ENCODE results near the gene SPOCK1.

SPOCK1 gene

DNA sequence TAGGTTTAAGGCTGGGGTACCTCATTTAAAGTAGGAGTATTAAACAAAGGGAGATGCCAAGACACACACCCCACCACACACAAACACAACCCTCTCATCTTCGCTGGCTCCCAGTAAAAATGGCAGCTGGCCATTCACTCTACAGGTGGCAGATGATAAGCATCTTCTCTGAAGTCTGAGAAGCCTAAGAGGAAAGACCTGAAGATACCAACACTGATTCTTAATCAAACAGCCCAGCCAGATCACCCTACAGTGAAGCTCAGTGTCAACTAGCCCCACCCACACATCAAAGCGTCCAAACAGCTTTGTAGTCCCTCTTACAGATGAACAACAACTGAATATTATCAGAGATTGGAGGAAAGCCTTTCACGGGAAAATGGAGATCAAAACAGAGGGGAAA is 59.5 kb downstream of the SPOCK1 start:
- DNase-seq, result no peak

DNA sequence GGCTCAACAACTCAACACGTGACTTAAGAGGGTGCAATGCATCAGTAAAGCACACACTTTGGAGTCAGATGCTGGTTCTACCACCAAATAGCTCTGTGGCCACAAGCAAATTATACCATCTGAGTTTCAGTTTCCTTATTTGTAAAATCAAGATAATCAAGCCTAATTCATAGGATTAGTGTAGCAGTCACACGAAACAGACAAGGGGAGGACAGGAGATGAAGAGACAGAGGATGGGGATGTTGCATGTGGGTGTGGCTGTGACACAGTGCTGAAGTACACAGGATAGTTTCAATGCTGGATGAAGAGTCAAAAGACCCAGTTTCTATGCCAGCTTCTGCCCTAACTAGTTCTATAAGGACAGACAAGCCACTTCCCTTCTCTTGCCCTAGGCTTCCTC is 60.2 kb downstream of the SPOCK1 start:
- no peak for DNase-seq

DNA sequence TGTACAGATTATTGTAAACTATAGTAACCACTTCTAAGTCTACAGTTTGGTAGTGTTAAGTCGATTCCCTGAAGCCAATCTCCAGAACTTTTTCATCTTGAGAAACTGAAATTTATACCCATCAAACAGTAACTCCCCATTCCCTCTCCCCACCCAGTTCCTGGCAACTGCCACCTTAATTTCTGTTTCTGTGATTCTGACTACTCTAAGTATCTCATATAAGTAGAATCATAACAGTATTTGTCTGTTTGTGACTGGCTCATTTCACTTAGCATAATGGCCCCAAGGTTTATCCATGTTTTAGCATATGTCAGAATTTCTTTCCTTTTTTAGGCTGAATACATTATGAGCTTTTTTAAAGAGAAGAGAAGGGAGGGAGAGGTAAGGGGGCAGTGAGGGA is 61.4 kb downstream of the SPOCK1 start:
- DNase-seq, result no peak

DNA sequence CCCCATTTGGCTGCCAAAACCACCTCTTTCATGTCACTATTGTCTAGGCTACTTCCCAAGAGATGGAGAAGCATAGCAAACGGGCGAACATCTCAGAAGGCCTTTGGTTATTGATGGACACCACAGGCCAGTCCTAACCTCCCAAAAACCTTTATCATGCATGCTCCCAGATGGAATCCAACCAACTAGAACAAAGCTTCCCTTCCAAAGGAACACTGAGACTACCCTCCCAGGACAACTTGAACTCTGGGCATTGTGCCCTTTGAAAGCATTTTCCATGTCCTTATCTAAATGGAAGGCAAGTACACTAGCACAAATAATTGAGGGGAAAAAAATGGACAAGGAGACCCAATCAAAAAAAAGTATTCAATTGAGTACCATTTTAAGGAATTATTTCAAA is 65.6 kb downstream of the SPOCK1 start:
- DNase-seq, result no peak

DNA sequence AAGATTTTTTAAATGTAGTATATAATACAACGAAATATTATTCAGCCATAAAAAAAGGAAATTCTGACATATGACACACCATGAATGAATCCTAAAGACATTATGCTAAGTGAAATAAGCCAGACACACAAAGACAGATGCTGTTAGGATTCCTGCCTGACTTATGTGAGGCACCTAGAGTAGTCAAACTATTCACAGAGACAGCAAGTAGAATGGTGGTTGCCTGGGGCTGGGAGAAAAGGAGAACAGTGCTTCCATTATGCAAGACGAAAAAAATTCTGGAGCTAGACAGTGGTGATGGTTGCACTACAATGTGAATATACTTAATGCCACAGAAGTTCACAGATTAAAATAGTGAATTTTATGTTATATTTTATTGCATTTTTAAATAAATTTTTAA is 66.8 kb downstream of the SPOCK1 start:
- DNase-seq, result no peak

DNA sequence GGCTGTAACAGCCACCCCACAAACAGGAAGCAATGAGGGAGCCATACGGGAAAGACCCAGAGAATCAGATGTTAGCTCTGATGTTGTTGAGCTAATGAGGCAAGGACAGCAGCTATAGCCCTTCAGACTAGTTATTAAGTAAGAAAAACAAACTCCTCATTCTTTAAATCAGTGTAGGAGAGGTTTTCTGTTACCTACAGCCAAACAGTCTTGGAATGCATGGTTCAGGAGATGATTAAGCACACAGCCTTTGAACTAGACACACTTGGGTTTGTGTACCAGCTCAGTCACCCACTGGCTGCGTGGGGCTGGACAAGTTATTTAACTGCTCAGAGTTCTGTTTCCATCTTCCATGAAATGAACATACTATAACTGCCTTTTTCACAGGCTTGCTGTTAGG is 68.1 kb downstream of the SPOCK1 start:
- no peak for DNase-seq

DNA sequence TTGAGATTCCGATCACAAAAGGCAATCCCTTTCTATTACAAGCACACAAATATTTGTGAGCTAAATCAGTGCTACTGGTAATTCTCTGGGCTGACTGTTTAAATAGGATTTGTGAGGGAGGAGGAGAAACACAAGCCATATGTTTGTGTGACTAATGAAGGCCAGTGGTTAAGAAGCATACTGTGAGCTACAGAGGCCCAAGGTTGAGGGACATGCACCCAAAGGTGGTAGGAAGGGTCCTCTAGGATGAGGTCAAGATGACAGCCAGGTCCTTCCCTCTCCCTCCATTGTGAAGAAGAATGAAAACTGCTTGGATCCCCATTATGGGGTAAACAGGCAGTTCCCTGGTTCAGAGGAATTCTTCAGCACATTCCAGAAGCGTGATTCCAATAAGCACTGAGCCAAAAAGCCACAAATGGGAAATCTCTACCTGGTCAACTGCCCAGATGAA is 83.9 kb downstream of the SPOCK1 start:
- DNase-seq, result no peak

DNA sequence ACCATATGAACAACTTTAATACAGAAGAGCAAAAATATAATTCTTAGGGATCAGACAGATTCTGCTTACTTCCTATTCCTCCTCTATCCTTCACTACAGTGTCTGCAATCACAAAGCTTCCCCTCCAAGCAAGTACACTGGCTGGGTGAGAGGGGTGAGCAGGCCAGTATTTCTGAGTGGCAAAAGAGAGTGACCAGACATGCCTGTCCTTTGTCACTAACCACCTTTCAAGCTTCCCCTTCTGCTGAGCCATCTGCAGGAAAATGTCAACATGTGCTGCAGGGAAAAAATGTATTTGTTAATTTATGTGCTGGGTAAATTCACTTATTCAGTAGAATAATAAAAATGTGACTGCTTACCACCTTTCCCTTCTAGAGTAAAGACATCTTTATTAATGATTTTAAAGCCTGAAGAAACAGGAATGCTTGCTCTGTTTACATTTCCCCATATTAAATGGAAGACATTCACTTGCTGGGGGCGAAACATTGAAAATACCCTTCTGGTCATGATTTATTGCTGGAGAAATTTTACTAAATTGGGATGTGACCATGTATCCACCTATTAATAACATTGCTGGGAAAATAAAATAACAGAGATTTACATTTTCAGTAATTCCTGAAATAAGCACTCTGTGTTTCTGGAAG is 84.9 kb downstream of the SPOCK1 start:
- DNase-seq, result no peak

DNA sequence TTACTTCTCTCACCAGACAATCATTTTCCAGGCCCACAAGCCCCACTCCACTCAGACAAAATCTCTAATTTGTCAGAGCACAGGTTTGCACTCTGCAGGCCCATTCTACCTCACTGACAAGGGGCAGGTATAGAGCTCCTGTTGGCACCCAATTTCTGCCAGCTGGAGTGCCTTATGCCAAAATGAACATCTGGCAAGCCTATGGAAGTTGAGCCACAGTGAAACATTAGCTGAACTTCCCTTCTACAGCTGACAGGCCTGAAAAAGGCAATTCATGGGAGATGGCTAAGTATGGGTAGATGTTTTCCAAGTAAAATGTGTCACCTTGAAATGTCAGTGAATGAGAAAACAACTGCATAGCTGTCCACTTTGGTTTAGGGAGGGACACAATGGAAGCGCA is 87.0 kb downstream of the SPOCK1 start:
- DNase-seq, result no peak

DNA sequence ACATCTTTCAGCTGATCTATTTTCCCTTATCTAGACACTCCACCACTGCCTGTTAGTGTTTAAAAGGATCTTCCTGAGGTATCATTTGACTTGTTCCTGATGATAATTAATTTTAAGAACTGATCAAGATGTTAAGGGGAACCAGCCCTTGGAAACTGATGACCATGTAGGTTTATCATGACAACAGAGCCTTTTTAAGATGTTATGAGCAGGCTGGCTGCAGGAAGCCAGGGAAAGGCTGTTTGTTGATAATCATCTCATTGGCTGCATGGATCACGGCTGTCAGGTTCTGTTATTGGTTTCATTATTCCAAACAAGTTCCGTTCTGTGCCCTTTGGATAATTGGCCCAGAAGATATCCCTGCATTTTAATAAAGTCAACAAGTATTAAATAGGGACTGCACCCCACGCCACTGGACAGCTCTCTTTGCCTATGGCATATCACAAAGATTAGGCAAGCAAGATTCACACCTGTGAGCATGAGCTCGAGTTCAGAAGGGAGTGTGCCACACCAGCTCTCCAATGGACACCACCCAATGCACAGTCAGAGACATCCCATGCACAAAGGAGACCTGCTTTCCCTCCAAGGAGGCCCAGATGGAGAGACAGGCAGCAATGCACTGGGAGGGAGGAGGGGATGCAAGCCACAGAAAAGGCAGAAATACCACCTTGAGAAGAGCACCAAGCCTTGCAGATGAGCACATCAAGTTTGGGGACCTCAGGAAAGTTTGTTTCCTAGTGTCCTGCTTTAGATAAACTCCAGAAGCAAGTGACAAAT is 88.7 kb downstream of the SPOCK1 start:
- DNase-seq, result no peak

DNA sequence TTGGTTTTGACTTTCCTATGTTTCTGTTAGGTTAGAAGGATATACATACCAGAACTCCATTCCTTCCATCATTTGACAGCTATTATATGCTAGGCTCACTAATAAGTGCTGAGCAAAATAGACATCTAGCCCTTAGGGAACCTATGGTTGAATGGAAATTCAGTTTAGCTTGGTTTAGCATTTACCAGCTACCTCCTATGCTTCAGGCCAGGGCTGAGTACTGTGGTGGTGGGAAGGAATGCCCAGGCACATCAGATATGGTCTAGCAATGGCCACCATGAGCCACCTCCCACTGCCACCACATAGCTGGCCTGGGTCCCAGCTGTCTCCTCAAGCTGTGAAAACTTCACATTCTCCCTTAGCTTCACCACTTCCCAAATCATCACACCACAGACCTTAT is 89.4 kb downstream of the SPOCK1 start:
- no peak for DNase-seq

DNA sequence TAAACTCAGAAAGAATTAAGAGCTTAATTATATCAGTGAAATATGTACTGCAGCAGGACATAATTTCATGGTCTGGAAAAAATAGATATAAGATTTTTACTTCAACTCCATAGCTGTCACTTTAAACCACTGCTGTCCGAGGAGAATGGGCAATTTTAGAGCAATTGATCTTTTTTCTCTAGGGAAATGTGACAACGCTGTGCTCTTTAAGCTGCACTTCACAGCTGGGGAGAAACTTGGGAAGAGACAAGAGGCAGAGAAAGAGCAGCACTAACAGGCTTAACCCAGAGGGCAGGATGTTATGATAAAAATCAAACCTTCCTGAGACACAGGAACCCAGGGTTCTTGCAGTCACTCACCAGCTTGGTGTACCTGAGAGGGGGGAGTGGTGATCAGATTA is 92.0 kb downstream of the SPOCK1 start:
- no peak for DNase-seq

DNA sequence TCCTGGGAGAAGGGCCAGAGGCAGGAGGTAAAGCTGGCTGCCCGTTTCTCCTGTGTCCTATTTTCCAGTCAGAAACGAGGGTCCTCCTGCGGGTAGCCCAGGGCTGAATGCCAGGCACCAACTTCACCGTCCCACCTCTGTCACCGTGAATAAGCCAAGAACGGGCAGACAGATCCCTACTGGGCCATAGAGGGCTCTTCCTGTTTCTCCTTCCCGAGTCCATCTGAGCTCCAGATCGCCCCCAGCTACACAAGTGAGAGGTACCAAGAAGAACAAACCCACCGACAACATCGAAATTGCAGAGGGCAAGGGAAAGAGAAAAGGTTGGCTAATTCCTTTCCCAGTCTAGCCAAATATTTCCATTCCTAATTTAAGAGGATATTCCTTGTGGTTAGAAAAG is 93.7 kb downstream of the SPOCK1 start:
- no peak for DNase-seq

DNA sequence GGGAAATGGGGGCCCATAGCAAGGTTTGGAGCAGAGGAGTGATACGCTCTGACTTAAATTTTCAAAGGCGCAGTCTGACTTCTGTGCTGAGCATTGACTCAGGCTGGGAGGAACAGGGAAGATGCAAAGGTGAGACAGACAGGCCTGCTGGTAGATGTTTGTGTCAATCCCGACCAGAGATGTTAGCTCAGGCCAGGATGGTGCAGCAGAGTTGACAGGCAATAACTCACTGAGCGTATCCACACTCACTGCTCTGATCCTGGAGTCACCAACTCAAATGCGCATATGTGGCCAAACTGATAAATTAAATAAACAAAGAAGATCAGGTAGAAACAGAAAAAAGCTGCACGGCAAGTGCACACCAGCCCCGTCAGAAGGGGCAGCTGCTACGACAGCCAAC is 95.3 kb downstream of the SPOCK1 start:
- DNase-seq, result no peak

DNA sequence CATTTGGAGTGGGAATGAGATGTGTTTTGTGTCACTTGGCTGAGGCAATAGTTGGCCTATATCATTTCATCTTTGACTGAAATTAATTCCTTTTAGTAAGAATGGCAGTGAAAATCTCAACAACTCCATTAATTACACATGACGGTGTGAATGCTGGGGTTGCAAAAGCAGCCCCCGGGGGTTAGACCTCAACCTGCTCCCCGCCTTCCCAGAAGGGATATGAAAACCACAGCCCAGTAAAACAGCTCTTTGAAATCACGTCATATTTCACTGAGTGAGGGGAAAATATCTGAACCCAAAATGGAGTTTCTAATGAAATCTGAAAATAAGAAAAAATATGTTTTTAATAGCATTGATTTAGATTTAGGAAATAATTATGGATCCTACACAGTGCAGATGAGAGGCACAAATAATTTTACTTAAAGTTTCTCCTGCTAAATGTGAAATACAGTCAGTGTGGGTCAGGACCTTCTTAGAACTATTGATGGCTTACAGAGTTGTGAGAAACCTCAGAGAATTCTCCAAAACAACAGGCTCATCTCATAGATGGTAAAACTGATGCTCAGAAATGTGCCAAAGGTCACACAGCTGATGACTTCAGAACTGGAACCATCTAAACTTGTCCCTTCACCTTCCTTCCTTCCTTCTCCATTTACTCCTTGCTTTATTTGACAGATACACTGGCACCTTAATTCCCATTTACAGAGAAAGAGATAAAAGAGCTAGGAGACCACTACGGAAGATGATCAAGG is 96.5 kb downstream of the SPOCK1 start:
- DNase-seq, result no peak

DNA sequence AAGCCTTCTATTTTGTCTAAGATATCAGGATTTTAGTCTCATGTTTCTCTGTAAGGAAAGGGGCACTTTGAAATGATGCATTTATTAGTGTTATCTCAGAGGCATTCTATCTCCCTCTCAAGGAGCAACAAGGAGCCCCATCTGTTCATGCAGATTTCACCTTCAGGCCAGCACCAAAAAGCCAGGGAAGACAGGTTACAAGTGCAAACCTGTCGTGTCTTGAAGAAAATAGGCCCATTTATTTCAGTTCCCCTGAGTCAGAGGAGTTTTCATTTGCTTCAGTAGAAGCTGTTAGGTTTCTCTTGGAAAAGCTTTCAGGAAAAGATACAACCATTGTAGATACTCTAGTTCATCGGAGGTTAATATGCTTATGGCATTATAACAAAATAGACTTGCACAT is 97.2 kb downstream of the SPOCK1 start:
- no peak for DNase-seq

DNA sequence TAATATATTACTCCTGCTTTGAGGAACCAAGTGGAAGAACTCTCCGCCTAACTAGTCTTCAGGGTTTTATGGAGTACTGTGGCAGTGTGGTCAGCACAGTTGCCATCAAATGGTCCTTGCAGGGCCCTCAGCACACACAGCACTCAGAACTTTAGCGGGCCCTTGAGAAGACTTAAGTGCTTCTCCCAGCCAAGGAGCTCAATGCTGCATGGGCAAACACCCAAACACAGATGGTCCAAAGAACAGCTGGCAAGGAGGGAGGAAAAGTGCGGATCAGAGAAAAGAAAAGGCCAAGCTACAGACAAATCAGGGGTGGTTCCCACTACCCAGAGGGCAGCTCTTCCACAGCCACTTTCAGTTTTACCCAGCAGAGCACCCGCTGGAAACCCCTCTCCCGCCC is 98.6 kb downstream of the SPOCK1 start:
- DNase-seq, result no peak

DNA sequence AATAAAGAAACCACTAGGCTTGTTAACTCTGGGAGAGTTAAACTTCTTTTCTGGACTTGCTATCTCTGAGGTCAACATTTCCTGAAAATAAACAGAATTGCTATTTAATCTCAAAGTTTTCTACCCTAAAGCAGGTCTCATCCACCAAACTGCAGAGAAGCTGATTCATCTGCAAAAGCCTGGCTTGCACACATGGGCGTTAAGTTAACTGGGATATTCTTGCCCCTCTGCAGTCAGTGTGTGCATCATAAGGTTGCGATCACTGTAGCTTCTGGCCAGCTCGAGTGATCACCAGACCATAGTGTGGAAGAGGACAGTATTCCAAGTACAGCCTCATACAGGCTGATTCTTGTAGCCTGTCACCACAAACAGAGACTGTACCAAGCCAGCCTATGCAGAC is 99.2 kb downstream of the SPOCK1 start:
- no peak for DNase-seq

DNA sequence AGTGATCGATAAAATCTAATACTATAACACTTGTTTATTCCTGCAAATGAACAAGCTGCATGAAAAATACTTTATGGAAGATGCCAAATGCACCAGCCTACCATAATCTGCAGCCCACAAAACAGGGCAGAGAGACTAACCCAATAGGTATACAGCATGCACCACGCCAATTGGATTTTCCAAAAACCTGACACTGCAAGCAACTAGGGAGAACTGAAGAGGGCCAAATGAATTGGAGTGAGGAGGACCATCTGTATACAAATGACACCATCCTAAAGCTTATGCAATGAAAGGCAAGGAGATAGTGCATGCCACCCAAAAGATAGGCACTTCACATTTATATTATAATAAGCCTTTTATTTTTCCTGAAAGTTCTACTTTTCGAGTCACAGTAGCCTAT is 100.4 kb downstream of the SPOCK1 start:
- DNase-seq, result no peak

DNA sequence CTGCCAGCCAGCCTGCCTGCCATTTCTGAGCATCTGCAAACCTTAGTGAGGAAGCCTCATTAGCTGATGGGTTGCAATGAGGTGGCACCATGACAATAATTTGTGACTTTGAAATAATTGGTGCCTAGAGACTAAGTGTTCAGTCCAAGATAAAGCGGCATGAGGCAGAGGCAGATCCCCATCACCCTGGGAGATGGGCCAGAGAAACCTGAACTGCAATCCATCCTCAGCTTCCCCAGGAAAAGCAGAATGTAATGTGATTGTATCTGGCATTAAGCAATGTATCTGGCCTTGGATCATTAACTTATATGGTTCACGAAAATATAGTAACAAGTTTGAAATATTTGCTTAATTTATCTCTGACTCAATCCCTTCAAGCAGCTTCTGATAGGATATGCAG is 101.0 kb downstream of the SPOCK1 start:
- DNase-seq, result no peak

DNA sequence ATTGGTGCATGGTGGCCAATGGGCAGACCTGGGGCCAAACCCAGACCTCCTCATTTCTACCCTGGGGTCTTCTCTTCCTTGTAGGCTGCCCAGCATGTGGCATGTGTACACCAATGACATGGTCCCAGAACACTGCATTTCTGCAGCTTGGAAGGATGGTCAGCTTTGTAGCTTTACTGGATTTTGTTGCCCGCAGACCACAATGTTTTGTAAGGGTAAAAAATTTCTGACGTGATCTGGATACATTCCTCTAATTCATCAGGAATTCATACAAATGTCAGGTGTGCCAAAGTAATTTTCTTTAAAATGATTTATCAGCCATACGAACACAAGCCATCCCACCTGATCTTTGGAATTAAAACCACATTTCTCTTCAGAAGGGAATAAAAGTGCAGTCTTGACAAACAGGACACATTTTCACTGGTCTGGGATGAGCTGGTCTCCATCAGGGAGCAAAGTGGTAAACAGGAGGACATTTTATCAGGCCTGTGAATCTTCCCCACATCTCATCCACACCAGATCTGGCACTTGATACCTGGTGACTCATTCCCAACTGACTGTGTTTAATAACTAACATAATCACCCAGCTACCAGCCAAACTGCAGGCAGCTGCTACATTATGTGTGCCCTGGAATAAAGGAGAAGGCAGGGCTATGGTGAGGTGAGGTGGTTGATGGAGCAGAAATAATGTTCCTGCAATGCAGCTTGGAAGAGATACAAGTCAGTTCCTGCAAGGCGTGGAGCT is 103.9 kb downstream of the SPOCK1 start:
- DNase-seq, result no peak

DNA sequence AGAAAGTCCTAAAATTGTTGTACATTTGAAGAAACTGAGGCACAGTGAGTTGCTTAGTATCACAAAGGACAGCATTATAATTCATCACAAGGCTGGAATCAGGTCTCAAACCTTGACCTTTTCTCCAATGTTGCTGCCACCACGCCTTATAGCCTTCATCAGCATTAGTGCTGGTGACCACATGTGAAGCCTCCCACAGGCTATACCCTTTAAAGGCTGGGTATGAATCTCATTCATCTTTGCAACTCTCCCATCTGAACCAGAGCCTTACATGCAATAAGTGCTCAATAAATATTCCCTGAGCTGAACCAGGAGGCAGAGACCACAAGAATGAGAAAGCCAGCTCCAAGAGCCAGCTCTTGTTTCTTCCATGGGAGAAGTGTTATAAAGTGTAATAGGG is 104.7 kb downstream of the SPOCK1 start:
- DNase-seq, result no peak

DNA sequence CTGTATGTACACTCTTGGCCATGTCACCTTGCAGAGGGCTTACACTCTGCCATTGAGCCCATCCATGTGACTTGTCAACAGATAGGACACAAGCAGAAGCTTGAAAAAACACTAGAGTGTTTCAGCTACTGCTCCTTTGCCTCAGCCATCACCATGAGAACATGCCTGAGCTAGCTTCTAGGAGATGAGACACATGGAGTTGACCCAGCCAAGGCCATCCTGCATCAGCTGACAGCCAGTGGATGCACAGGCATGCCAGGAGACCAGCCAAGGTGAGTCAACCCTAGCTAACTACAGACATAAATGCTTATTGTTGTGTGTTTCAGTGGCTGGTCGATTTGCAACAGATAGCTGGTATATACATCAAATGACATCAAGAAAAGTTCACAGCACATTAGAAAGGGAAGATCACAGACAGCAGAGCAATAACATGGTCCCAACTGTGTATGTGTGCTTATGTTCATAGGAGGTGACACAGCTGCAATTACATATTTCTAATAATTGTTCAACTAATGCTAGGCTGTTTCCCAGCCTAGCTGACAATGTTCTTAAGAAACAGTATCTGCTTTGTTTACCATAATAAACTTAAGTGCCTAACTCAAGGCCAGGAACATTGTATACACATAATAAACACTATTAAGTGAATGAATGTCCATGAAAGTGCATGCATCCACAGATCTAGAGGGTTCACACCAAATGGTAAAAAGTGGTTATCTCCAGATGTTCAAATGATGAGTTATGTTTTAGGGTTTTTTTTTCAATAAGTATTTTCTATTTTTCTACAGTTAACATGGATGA is 105.7 kb downstream of the SPOCK1 start:
- DNase-seq, result no peak

All from NCI-H510A treated with DMSO at 0.1 percent for 48 hours (cell line).